SK-N-MC (cell line): ENCODE measurements around the gene LBX1.
A peak's percentile ranks its signal among the peaks of the same experiment; 100 is the strongest.

ENCODE experiments used
- DNase-seq: peaks from one replicate; pipeline ENCODE4 v3.0.0-alpha.2; 2011; ENCODE audit warnings: low read depth, low spot score
- H3K27ac ChIP-seq: fragments of 200-600 bp; sonication (generic); 2 replicates; pipeline ENCODE4 v1.5.1; 2016; ENCODE audit warnings: mixed run types
- H3K36me3 ChIP-seq: fragments of 200-600 bp; sonication (generic); 2 replicates; pipeline ENCODE4 v1.6.1; 2017; ENCODE audit warnings: antibody characterized with exemption, low read length, mixed read lengths; ENCODE audit not compliant: insufficient read depth
- H3K4me3 ChIP-seq: fragments of 200-600 bp; sonication (generic); 2 replicates; pipeline ENCODE4 v1.5.1; 2016
- H3K9ac ChIP-seq: fragments of 200-600 bp; sonication (generic); 2 replicates; pipeline ENCODE4 v1.8.0; 2017; ENCODE audit warnings: mixed run types, mixed read lengths; ENCODE audit not compliant: insufficient read length
- H3K9me3 ChIP-seq: fragments of 200-600 bp; sonication (generic); 2 replicates; pipeline ENCODE4 v1.6.1; 2017; ENCODE audit warnings: low read depth, mild to moderate bottlenecking, antibody characterized with exemption, low read length, moderate library complexity, mixed read lengths
- EZH2 ChIP-seq: fragments of 200-600 bp; sonication (generic); IDR thresholded peaks from one replicate; pipeline ENCODE4 v1.6.1; 2017; ENCODE audit warnings: antibody characterized with exemption
- FOXP2 ChIP-seq: optimal IDR thresholded peaks from 2 replicates; pipeline ENCODE3; 2011; ENCODE audit warnings: mild to moderate bottlenecking, moderate library complexity; ENCODE audit not compliant: insufficient read depth; ENCODE audit errors: extremely low read length, control extremely low read depth
- POLR2AphosphoS5 ChIP-seq: IDR thresholded peaks from 2 replicates; pipeline ENCODE4 v1.6.1; 2012; ENCODE audit warnings: mild to moderate bottlenecking, low read depth, low read length, borderline replicate concordance

Gene LBX1, protein sequence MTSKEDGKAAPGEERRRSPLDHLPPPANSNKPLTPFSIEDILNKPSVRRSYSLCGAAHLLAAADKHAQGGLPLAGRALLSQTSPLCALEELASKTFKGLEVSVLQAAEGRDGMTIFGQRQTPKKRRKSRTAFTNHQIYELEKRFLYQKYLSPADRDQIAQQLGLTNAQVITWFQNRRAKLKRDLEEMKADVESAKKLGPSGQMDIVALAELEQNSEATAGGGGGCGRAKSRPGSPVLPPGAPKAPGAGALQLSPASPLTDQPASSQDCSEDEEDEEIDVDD

DNA sequence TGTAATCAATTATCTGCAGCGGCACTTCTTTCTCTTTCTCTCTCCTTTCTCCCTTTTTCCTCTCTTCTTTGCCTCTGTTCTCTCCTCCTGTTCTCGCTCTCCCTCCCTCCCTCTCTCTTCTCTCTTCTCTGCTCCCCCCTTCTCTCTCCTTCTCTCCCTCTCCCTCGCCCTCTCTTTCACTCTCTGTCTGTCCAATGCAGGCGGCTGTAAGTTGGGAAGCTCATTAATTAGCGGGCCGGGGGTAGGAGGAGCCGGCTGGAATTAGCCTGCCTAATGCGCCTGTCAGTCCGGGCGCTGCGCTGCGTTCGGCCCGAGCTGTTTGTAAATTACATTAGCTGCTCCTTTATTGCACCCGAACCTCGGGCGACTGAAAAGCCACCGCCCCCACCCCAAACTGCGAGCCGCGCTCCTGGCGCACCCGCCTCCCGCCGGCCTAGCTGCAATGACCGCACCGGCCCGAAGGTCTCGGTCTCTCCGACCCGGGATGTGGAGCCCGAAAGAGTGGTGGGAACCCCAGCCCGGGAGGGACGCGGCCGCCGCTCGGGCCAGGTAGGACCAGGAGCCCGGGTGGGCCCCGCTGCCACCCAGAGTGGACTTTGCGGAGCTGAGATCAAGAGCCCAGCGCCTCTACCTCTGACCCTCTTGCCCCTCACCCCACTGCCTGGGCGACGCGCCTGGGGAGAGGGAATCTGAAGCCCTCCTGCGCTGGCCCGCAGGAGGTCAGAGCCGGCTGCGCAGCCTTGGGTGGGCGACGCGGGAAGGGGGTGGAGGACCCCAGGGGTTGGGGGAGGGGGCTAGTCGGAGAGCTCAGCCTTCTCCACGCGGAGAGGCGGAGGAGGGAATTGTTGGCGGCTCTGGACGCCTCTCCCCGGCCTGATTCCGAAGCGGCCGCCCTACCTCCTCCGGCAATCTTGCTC lies at the start of gene LBX1:
LBX1 (minus strand) TSS at position 198 of the 917 bp plus-strand sequence. CDS start 648 bp downstream, outside the sequence.
- no peak for TF ChIP-seq EZH2
- TF ChIP-seq FOXP2: no peak
- no peak for TF ChIP-seq POLR2AphosphoS5
- Histone ChIP-seq H3K4me3 (peak within 1 kb of the TSS; percentile 49; the same call in 1 of the 2 replicates), H3K27ac (no peak within 1 kb of the TSS), H3K36me3 (no peaks in the 10 kb centered on the region), H3K9ac (no peak within 1 kb of the TSS), H3K9me3 (no peaks in the 10 kb centered on the region)
- DNase-seq: no peak

DNA sequence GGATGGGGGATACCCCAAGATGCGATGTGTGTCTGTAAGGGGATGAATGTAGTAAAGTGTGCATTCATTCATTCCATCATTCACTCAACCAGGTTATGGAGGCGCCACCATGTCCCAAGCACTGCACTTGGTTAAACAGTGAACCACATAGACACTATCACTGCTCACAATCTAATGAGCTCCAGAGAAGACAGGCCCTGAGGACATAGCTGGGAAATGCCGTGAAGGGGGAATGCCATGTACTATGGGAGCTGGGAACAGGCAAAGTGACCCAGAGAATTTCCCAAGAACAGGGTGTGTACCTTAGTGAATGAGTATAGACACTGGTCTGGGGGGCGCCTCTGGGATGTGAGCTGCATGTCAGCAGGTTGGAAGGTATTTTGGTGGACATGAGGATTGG lies 44.5 kb upstream of the LBX1 start:
- TF ChIP-seq FOXP2 (no peak), EZH2 (no peak), POLR2AphosphoS5 (no peak)
- Histone ChIP-seq H3K4me3 (no peak overlapping the region), H3K9me3 (no peaks in the 10 kb centered on the region), H3K36me3 (no peaks in the 10 kb centered on the region), H3K27ac (no peak overlapping the region), H3K9ac (no peak overlapping the region)
- no peak for DNase-seq

DNA sequence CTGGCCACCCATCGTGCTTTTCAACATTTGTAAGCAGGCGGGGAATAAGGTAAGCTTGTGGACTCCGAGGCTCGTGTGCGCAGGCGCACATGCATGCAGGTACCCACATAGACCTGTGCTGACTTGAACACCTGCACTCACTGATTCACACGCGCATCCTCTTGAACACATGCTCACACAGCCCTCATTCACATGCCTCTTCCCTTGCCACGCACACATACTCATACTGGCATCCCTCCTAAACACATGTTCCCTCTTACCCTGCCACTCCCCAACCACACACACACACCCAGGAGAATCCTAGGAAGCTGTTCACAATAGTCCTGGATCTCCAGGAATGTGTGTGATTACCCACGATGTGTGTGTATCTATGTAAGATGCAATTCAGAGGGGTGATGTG lies 44.1 kb upstream of the LBX1 start:
- Histone ChIP-seq H3K4me3 (no peak overlapping the region), H3K9me3 (no peaks in the 10 kb centered on the region), H3K36me3 (no peaks in the 10 kb centered on the region), H3K27ac (no peak overlapping the region), H3K9ac (no peak overlapping the region)
- TF ChIP-seq EZH2 (no peak), FOXP2 (no peak), POLR2AphosphoS5 (no peak)
- DNase-seq: no peak

DNA sequence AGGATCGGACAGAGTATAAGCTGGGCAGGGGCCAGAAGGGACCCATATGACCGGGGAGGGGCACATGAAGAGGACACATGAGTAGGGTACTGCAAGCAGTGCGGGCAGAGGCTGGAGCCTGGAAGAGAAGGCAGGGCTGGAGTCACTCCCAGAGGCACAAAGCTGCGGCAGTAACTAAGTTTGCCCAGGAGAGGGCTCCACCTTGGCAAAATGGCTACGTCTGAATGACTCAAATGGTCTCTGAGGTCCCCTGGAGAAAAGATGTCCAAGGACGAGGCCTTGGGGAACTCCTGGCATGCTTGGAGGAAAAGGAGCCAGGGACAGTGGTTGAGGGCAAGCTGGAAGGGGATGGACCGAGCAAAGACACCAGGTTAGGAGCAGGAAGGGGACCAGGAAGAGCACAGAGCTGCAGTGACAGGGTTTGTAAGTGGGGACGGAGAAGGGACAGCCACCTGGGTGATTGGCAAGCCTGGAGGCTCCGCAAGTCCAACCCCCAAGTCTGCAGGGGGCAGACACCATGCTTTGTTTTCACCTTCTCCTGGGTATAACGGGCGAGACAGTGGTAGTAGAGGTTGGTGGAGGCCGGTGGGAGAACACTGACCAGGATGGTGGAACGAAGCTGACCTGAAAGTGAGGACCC lies 43.1 kb upstream of the LBX1 start:
- Histone ChIP-seq H3K9ac (no peak overlapping the region), H3K9me3 (no peaks in the 10 kb centered on the region)
- TF ChIP-seq FOXP2 (no peak), POLR2AphosphoS5 (no peak), EZH2 (no peak)

DNA sequence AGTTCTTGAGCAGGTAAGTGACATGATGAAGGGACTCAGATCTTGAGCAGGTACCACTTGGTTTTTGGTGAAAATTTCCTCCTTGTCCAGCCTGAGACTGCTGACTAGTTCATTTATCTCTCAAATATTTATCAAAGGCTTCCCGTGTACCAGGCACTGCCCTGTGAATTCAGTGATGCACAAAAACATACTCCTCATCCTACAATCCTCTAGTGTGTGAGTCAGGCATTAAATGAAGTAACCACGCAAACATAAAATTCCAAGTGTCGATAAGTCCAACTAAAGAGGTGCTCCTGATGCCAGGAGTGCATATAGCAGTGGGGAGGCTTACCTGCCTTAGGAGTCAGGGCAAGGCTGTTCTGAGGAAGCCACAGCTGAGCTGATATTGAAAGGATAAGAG lies 41.5 kb upstream of the LBX1 start:
- Histone ChIP-seq H3K27ac (no peak overlapping the region), H3K4me3 (no peak overlapping the region), H3K9ac (no peak overlapping the region), H3K36me3 (no peaks in the 10 kb centered on the region), H3K9me3 (no peaks in the 10 kb centered on the region)
- DNase-seq: no peak
- TF ChIP-seq POLR2AphosphoS5: no peak
- no peak for TF ChIP-seq EZH2
- TF ChIP-seq FOXP2: no peak

More for the DNA sequence above, 43.1 kb upstream of the LBX1 start:
- Histone ChIP-seq H3K4me3 (no peak overlapping the region), H3K36me3 (no peaks in the 10 kb centered on the region), H3K27ac (no peak overlapping the region)
- DNase-seq: no peak

DNA sequence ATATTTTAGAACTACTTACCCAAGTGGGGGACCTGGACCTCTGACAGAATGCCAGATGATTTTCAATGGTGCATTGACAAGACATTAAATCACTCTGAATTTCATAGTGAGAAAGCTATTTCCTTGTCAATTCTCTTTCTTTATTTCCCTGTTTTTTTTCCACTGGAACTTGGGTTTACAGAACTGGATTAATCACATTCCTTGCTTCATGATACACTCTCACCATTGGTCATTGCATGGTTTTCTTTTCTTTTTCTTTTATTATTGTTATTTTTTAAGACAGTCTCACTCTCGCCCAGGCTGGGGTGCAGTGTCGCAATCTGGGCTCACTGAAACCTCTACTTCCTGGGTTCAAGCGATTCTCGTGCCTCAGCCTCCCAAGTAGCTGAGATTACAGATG lies 38.5 kb upstream of the LBX1 start:
- no peak overlapping the region for H3K27ac ChIP-seq
- no peak overlapping the region for H3K9ac ChIP-seq
- no peak overlapping the region for H3K4me3 ChIP-seq
- no peak for TF ChIP-seq POLR2AphosphoS5
- no peak for TF ChIP-seq FOXP2
- TF ChIP-seq EZH2: no peak
- DNase-seq: no peak
- no peaks in the 10 kb centered on the region for H3K36me3 ChIP-seq
- H3K9me3 ChIP-seq: no peaks in the 10 kb centered on the region

DNA sequence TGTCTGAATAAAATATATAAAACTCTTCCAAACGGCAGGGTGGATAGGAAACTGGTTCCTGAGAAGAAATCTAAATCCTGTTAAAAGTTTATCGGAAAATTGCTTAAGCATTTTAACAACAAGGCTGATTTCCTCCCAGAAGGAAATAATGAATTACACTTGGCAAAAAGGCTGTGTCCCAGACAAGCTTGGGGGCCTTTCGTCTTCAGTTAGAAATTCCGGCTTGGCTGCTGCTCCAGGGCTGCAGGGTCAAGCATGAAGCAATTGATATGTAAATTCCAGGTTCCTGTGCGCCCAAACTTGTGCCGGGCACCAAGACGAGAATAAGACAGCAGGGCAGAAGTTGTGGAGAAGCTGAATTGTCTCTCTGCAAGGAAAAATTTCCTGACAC lies 38.0 kb upstream of the LBX1 start:
- no peak overlapping the region for H3K4me3 ChIP-seq
- H3K36me3 ChIP-seq: no peaks in the 10 kb centered on the region
- no peaks in the 10 kb centered on the region for H3K9me3 ChIP-seq
- H3K9ac ChIP-seq: no peak overlapping the region
- H3K27ac ChIP-seq: 0 out of 2 replicates have a peak overlapping the region, but pooled peaks have one; percentile 1
- no peak for DNase-seq
- TF ChIP-seq EZH2 (no peak), POLR2AphosphoS5 (no peak), FOXP2 (no peak)
